H9 (cell line): ENCODE data around the gene RET. TPM values are rescaled to one million over a fixed set of nuclear protein-coding genes. Genes with fewer than 3 reads are reported as not detected.

Experiments
- DNase-seq: peaks from one replicate; pipeline ENCODE4 v3.0.0-alpha.2; 2017
- H2AFZ ChIP-seq: one replicate; pipeline ENCODE4 v1.6.1; 2013; ENCODE audit warnings: mild to moderate bottlenecking, low read length, control low read depth, moderate library complexity
- H2AK5ac ChIP-seq: 2 replicates; pipeline ENCODE4 v1.6.1; 2013; ENCODE audit warnings: low read length, control low read depth, mixed read lengths; ENCODE audit not compliant: insufficient read length
- H2BK120ac ChIP-seq: one replicate; pipeline ENCODE4 v1.6.1; 2013; ENCODE audit warnings: low read depth, mild to moderate bottlenecking, low read length, control low read depth, inconsistent platforms; ENCODE audit not compliant: poor library complexity, severe bottlenecking
- H2BK12ac ChIP-seq: 2 replicates; pipeline ENCODE4 v1.6.1; 2013; ENCODE audit warnings: low read length, control low read depth, mixed read lengths, low read depth; ENCODE audit not compliant: insufficient read length
- H2BK15ac ChIP-seq: 2 replicates; pipeline ENCODE4 v1.6.1; 2013; ENCODE audit warnings: low read depth, low read length, control low read depth
- H2BK20ac ChIP-seq: one replicate; pipeline ENCODE4 v1.6.1; 2013; ENCODE audit warnings: low read depth, mild to moderate bottlenecking, low read length, control low read depth, inconsistent platforms; ENCODE audit not compliant: poor library complexity, severe bottlenecking
- H2BK5ac ChIP-seq: 2 replicates; pipeline ENCODE4 v1.6.1; 2013; ENCODE audit warnings: low read length, control low read depth, mixed read lengths; ENCODE audit not compliant: insufficient read length
- H3K14ac ChIP-seq: 2 replicates; pipeline ENCODE4 v1.6.1; 2013; ENCODE audit warnings: low read length, control low read depth; ENCODE audit not compliant: insufficient read depth
- H3K18ac ChIP-seq: 2 replicates; pipeline ENCODE4 v1.6.1; 2013; ENCODE audit warnings: low read depth, mild to moderate bottlenecking, mixed read lengths, low read length, control low read depth; ENCODE audit not compliant: insufficient read length
- H3K23ac ChIP-seq: 2 replicates; pipeline ENCODE4 v1.6.1; 2013; ENCODE audit warnings: low read length, control low read depth, mixed read lengths, low read depth; ENCODE audit not compliant: insufficient read length
- H3K23me2 ChIP-seq: 2 replicates; pipeline ENCODE4 v1.6.1; 2013; ENCODE audit warnings: low read depth, mild to moderate bottlenecking, mixed read lengths, low read length, control low read depth; ENCODE audit not compliant: insufficient read length, poor library complexity, severe bottlenecking
- H3K27ac ChIP-seq: 2 replicates; pipeline ENCODE4 v1.5.1; 2013; ENCODE audit warnings: low read length, control low read depth, mixed read lengths, low read depth; ENCODE audit not compliant: insufficient read length
- H3K27me3 ChIP-seq: 2 replicates; pipeline ENCODE4 v1.6.1; 2013; ENCODE audit warnings: low read length, control low read depth, inconsistent platforms; ENCODE audit not compliant: insufficient read depth
- H3K4ac ChIP-seq: 2 replicates; pipeline ENCODE4 v1.6.1; 2013; ENCODE audit warnings: low read depth, mild to moderate bottlenecking, control low read depth, inconsistent platforms, low read length, moderate library complexity
- H3K4me1 ChIP-seq: 2 replicates; pipeline ENCODE4 v1.6.1; 2013; ENCODE audit warnings: low read length, control low read depth, inconsistent platforms; ENCODE audit not compliant: insufficient read depth
- H3K4me2 ChIP-seq: 2 replicates; pipeline ENCODE4 v1.6.1; 2013; ENCODE audit warnings: low read length, control low read depth, mixed read lengths; ENCODE audit not compliant: insufficient read length, insufficient read depth
- H3K56ac ChIP-seq: 2 replicates; pipeline ENCODE4 v1.6.1; 2013; ENCODE audit warnings: low read depth, mild to moderate bottlenecking, mixed read lengths, low read length, control low read depth; ENCODE audit not compliant: insufficient read length
- H3K79me1 ChIP-seq: 2 replicates; pipeline ENCODE4 v1.6.1; 2013; ENCODE audit warnings: low read depth, mild to moderate bottlenecking, moderate library complexity, low read length, control low read depth, inconsistent platforms; ENCODE audit not compliant: insufficient read depth, poor library complexity, severe bottlenecking
- H3K79me2 ChIP-seq: 2 replicates; pipeline ENCODE4 v1.6.1; 2013; ENCODE audit warnings: low read length, control low read depth, inconsistent platforms; ENCODE audit not compliant: insufficient read depth
- H3K9ac ChIP-seq: 2 replicates; pipeline ENCODE4 v1.6.1; 2013; ENCODE audit warnings: low read length, control low read depth, mixed read lengths; ENCODE audit not compliant: insufficient read length; ENCODE audit errors: extremely low read depth
- H3K9me3 ChIP-seq: one replicate; pipeline ENCODE4 v1.6.1; 2013; ENCODE audit warnings: low read depth, low read length, inconsistent platforms; ENCODE audit not compliant: control insufficient read depth
- H3T11ph ChIP-seq: one replicate; pipeline ENCODE4 v1.6.1; 2013; ENCODE audit warnings: mild to moderate bottlenecking, low read length, control low read depth, inconsistent platforms
- H4K20me1 ChIP-seq: one replicate; pipeline ENCODE4 v1.6.1; 2013; ENCODE audit not compliant: control insufficient read depth, insufficient read length, insufficient read depth
- H4K5ac ChIP-seq: 2 replicates; pipeline ENCODE4 v1.6.1; 2013; ENCODE audit warnings: low read depth, mild to moderate bottlenecking, mixed read lengths, low read length, control low read depth; ENCODE audit not compliant: insufficient read length
- H4K8ac ChIP-seq: replicated peaks from 2 replicates; pipeline ENCODE4 v1.6.1; 2013; ENCODE audit warnings: low read length, control low read depth, mixed read lengths, low read depth; ENCODE audit not compliant: insufficient read length
- H4K91ac ChIP-seq: 2 replicates; pipeline ENCODE4 v1.6.1; 2013; ENCODE audit warnings: low read depth, mild to moderate bottlenecking, moderate library complexity, mixed read lengths, low read length, control low read depth; ENCODE audit not compliant: insufficient read length
- H3K27ac Mint-ChIP-seq, 3 experiments: 2 replicates in 2 of 3; 3 replicates in 1 of 3; pipeline ENCODE4 v1.8.0; 2020 to 2021; ENCODE audit warnings: mixed read lengths in 3 of 3, mild to moderate bottlenecking in 1 of 3, moderate library complexity in 1 of 3
- H3K27me3 Mint-ChIP-seq: 2 replicates; pipeline ENCODE4 v1.8.0; 2021; ENCODE audit warnings: low read depth, mild to moderate bottlenecking, moderate library complexity, mixed read lengths
- H3K36me3 Mint-ChIP-seq, 3 experiments: 2 replicates in 2 of 3; 3 replicates in 1 of 3; pipeline ENCODE4 v1.8.0; 2020 to 2021; ENCODE audit warnings: low read depth in 3 of 3, mixed read lengths in 3 of 3; ENCODE audit not compliant: insufficient read depth in 1 of 3
- H3K4me1 Mint-ChIP-seq, 2 experiments: 2 replicates each; pipeline ENCODE4 v1.8.0; 2020; ENCODE audit warnings: mixed read lengths in 2 of 2
- H3K4me3 Mint-ChIP-seq, 2 experiments: 2 replicates in 1 of 2; 3 replicates in 1 of 2; pipeline ENCODE4 v1.8.0; 2020 to 2021; ENCODE audit warnings: mild to moderate bottlenecking in 2 of 2, mixed read lengths in 2 of 2, moderate library complexity in 1 of 2
- H3K9me3 Mint-ChIP-seq, 2 experiments: 2 replicates in 1 of 2; 3 replicates in 1 of 2; pipeline ENCODE4 v1.8.0; 2020; ENCODE audit warnings: mild to moderate bottlenecking in 2 of 2, mixed read lengths in 2 of 2, moderate library complexity in 1 of 2
- CTCF ChIP-seq: fragments of 200-600 bp; sonication (generic); conservative IDR thresholded peaks from 3 replicates; pipeline ENCODE4 v1.8.0; 2021; ENCODE audit warnings: antibody characterized with exemption, mild to moderate bottlenecking
- WGBS: extraction: QIAGEN DNeasy Blood & Tissue Kit; methylation state at CpG from one replicate; pipeline ENCODE4 v1.1.7; 2013; ENCODE audit warnings: missing lambda C conversion rate, low lambda C conversion rate, mixed read lengths; ENCODE audit not compliant: insufficient read length; ENCODE audit errors: extremely low coverage; 5-methylcytosine and 5-hydroxymethylcytosine counted together
- total RNA-seq: library from RNA; stranded (reverse); gene quantifications from 2 replicates; pipeline ENCODE4 v1.2.1, GENCODE V29; 2021

RET gene
- total RNA-seq, 1 experiment from 2014 or later: 12.2 TPM

GRCh38 chr10:43044961-43045621 is 31.8 kb upstream of the RET start:
- no CpG with 5 or more reads among the region's 14 CpGs for WGBS
- no peak overlapping the region for H3K4me3 Mint-ChIP-seq
- H3K56ac ChIP-seq: no peak overlapping the region
- peak; percentile 21 for DNase-seq
- no peaks in the 10 kb centered on the region for H3K36me3 Mint-ChIP-seq
- TF ChIP-seq CTCF: no peak
- no peak overlapping the region for H2BK12ac ChIP-seq
- H2BK5ac ChIP-seq: no peak overlapping the region
- no peak overlapping the region for H3K18ac ChIP-seq
- no peaks in the 10 kb centered on the region for H3K9me3 ChIP-seq
- H3K9me3 Mint-ChIP-seq: no peaks in the 10 kb centered on the region; a peak in 1 of 5 replicates
- H2AK5ac ChIP-seq: no peak overlapping the region
- H2AFZ ChIP-seq: no peak overlapping the region
- H3K79me1 ChIP-seq: no peaks in the 10 kb centered on the region
- no peak overlapping the region for H3K4ac ChIP-seq
- H3K27ac Mint-ChIP-seq: no peak overlapping the region
- no peak overlapping the region for H2BK20ac ChIP-seq
- H3K23ac ChIP-seq: no peak overlapping the region
- peaks cover 7% of the 10 kb centered on the region for H3K27me3 Mint-ChIP-seq
- H3K23me2 ChIP-seq: no peaks in the 10 kb centered on the region
- H3K27ac ChIP-seq: no peak overlapping the region
- H4K5ac ChIP-seq: no peak overlapping the region
- H3K79me2 ChIP-seq: no peaks in the 10 kb centered on the region
- H2BK120ac ChIP-seq: no peak overlapping the region
- peaks cover 21 to 22% of the 10 kb centered on the region in 2 experiments for H3K4me1 Mint-ChIP-seq
- H3K27me3 ChIP-seq: no peaks in the 10 kb centered on the region
- no peak overlapping the region for H4K8ac ChIP-seq
- H3K4me1 ChIP-seq: no peaks in the 10 kb centered on the region
- no peak overlapping the region for H3K9ac ChIP-seq
- H3T11ph ChIP-seq: no peak overlapping the region
- H4K91ac ChIP-seq: no peak overlapping the region
- no peaks in the 10 kb centered on the region for H4K20me1 ChIP-seq
- no peak overlapping the region for H3K14ac ChIP-seq
- H2BK15ac ChIP-seq: no peak overlapping the region
- no peak overlapping the region for H3K4me2 ChIP-seq
